K562 (cell line): ENCODE data around the gene CH25H. TPM values are rescaled to one million over a fixed set of nuclear protein-coding genes. Genes with fewer than 3 reads are reported as not detected.
"Not testable (repeated sequence)": the region's sequence is repeated elsewhere in the genome, so short reads cannot be mapped to it uniquely, and the experiment has no call there.

ENCODE experiments used
- ATAC-seq: fragments of 200-7000 bp; cut with Tn5 transposase; 3 replicates; pipeline ENCODE4 v1.9.1; 2020; ENCODE audit warnings: moderate library complexity
- BruUV-seq: library from RNA; stranded (reverse); fragments of 400-500 nt; replicated peaks from 2 replicates; lab custom pipeline; 2021; lab: Mats Ljungman, UMichigan
- CTCF ChIA-PET: fragments of 300-600 bp; formaldehyde crosslinking; extraction: SDS; loops from one replicate; lab custom pipeline; 2021; ENCODE audit warnings: low intra/inter-chr PET ratio; lab: Yijun Ruan, JAX
- POLR2A ChIA-PET: fragments of 300-600, 350-650 bp; sonication (Branson Sonifier 250); formaldehyde crosslinking; extraction: SDS; loops from one replicate; lab custom pipeline; 2021; ENCODE audit warnings: antibody characterized with exemption, inconsistent platforms; lab: Yijun Ruan, JAX
- DNase-seq, 4 experiments: peaks; one replicate each; pipeline versions ENCODE4 v3.0.0 to v3.0.0-alpha.2; 2011 to 2018; ENCODE audit warnings: low spot score in 3 of 4, mixed read lengths in 3 of 4; ENCODE audit errors: extremely low read depth in 1 of 4
- FAIRE-seq: peaks from 2 replicates; lab custom pipeline; 2011; peaks lifted over from hg19 to GRCh38; lab: Jason Lieb, UNC
- H2AFZ ChIP-seq: 2 replicates; pipeline ENCODE4 v1.6.0; 2011; ENCODE audit warnings: low read depth, low read length, control low read depth, inconsistent platforms
- H3K27ac ChIP-seq: fragments of 200-600 bp; 3 replicates; pipeline ENCODE4 v1.8.0; 2011; ENCODE audit warnings: low read depth, mild to moderate bottlenecking, control low read depth, inconsistent platforms, low read length, moderate library complexity, mixed read lengths; ENCODE audit errors: extremely low read depth
- H3K27me3 ChIP-seq, 2 experiments: fragments of 300-600 bp in 1 of 2; 2 replicates in 1 of 2; 3 replicates in 1 of 2; pipeline versions ENCODE4 v1.6.0 to v1.8.0; 2011; ENCODE audit warnings: inconsistent platforms in 2 of 2, low read length in 2 of 2, mild to moderate bottlenecking in 1 of 2, mixed read lengths in 1 of 2, moderate library complexity in 1 of 2; ENCODE audit not compliant: control insufficient read depth in 2 of 2, insufficient read depth in 2 of 2
- H3K36me3 ChIP-seq: fragments of 300-600 bp; 3 replicates; pipeline ENCODE4 v1.8.0; 2011; ENCODE audit warnings: mild to moderate bottlenecking, low read length, inconsistent platforms; ENCODE audit not compliant: control insufficient read depth, insufficient read depth
- H3K4me1 ChIP-seq, 2 experiments: fragments of 200-600 bp in 1 of 2; replicated peaks in 1 of 2; 2 replicates in 1 of 2; 3 replicates in 1 of 2; pipeline versions ENCODE4 v1.5.1 to v1.8.0; 2011; ENCODE audit warnings: inconsistent platforms in 2 of 2, low read length in 2 of 2, mild to moderate bottlenecking in 1 of 2, mixed read lengths in 1 of 2, moderate library complexity in 1 of 2; ENCODE audit not compliant: control insufficient read depth in 2 of 2, insufficient read depth in 2 of 2
- H3K4me2 ChIP-seq: 2 replicates; pipeline ENCODE4 v1.6.1; 2011; ENCODE audit warnings: low read length, control low read depth, inconsistent platforms, mixed read lengths; ENCODE audit not compliant: insufficient read depth
- H3K4me3 ChIP-seq: fragments of 200-600 bp; sonication (generic), shearing (Covaris generic); 2 replicates; pipeline ENCODE4 v1.5.1; 2016; ENCODE audit warnings: control low read depth, inconsistent platforms
- H3K79me2 ChIP-seq: fragments of 200-600 bp; 3 replicates; pipeline ENCODE4 v1.8.0; 2011; ENCODE audit warnings: low read length, inconsistent platforms; ENCODE audit not compliant: control insufficient read depth, insufficient read depth
- H3K9ac ChIP-seq, 2 experiments: 2 replicates each; pipeline versions ENCODE4 v1.6.0 to v1.6.1; 2011; ENCODE audit warnings: low read depth in 2 of 2, low read length in 2 of 2, control low read depth in 1 of 2, inconsistent platforms in 1 of 2, mild to moderate bottlenecking in 1 of 2, mixed read lengths in 1 of 2; ENCODE audit not compliant: insufficient read depth in 1 of 2
- H3K9me1 ChIP-seq: one replicate; pipeline ENCODE4 v1.6.0; 2011; ENCODE audit warnings: inconsistent platforms, mild to moderate bottlenecking, low read length, moderate library complexity; ENCODE audit not compliant: control insufficient read depth, insufficient read depth
- H3K9me3 ChIP-seq: replicated peaks from 2 replicates; pipeline ENCODE4 v1.5.1; 2011; ENCODE audit warnings: low read depth, low read length, inconsistent platforms; ENCODE audit not compliant: control insufficient read depth, insufficient read depth
- H4K20me1 ChIP-seq: replicated peaks from 2 replicates; pipeline ENCODE4 v1.6.1; 2011; ENCODE audit warnings: low read length, inconsistent platforms, mixed read lengths; ENCODE audit not compliant: control insufficient read depth, insufficient read depth
- SMC3 ChIP-seq: conservative IDR thresholded peaks from 2 replicates; pipeline ENCODE4 v1.6.1; 2011; ENCODE audit warnings: low read depth, low read length, improper control_type of control experiment; ENCODE audit not compliant: insufficient read depth
- WGBS: fragments of 100-300 bp; shearing (Covaris generic); methylation state at CpG from one replicate; pipeline ENCODE4 v1.1.6; 2016; ENCODE audit warnings: low coverage, mixed read lengths; ENCODE audit not compliant: insufficient coverage; ENCODE audit errors: missing lambda C conversion rate; 5-methylcytosine and 5-hydroxymethylcytosine counted together
- in situ Hi-C: fragments of 300-500 bp; cut with MboI; formaldehyde crosslinking; loops from 4 replicates; pipeline ENCODE4 v1.15.0; 2018; ENCODE audit warnings: inconsistent platforms, mixed read lengths
- intact Hi-C: fragments of 100-400 bp; cut with micrococcal nuclease; formaldehyde crosslinking; loops from 2 replicates; pipeline ENCODE4 v1.14.2; 2022
- polyA plus RNA-seq, 8 experiments: library from polyadenylated mRNA; depleted of rRNA in 4 of 8; stranded (reverse) in 5 of 8; unstranded in 3 of 8; fragments of >200 nt; fragmentation: Nextera tagmentation in 2 of 8; fragmentation: Illumina TruSeq in 1 of 8; extraction: Ambion mirVana in 2 of 8; extraction: Trizol in 1 of 8; gene quantifications; 2 replicates each; pipeline versions ENCODE4 v1.2.1 to v1.2.3, GENCODE V29; 2011 to 2014; ENCODE audit warnings: inconsistent platforms in 1 of 8, missing spikeins in 1 of 8
- total RNA-seq, 7 experiments: library from RNA; depleted of rRNA in 6 of 7; stranded (reverse); fragments of >200 nt in 6 of 7; fragmentation: Illumina TruSeq in 2 of 7; extraction: Trizol in 2 of 7; gene quantifications; 2 replicates each; pipeline versions ENCODE4 v1.2.1 to v1.2.3, GENCODE V29; 2011 to 2021; ENCODE audit warnings: low replicate concordance in 1 of 7
- TF ChIP-seq, protein P1 (sequence below): sonication (generic); formaldehyde crosslinking; IDR thresholded peaks from 2 replicates; pipeline ENCODE4 v1.8.0; 2022; ENCODE audit warnings: mild to moderate bottlenecking, missing genetic modification reagents
- TF ChIP-seq, protein P2 (sequence below), 2 experiments: fragments of 450-650 bp; IDR thresholded peaks; 2 replicates each; pipeline ENCODE4 v1.6.1; 2016

CH25H gene
- total and polyA plus RNA-seq, 9 of the 15 experiments (the other 6 are each of a cell fraction or from before 2014, with no cell fraction given) = not detected

DNA sequence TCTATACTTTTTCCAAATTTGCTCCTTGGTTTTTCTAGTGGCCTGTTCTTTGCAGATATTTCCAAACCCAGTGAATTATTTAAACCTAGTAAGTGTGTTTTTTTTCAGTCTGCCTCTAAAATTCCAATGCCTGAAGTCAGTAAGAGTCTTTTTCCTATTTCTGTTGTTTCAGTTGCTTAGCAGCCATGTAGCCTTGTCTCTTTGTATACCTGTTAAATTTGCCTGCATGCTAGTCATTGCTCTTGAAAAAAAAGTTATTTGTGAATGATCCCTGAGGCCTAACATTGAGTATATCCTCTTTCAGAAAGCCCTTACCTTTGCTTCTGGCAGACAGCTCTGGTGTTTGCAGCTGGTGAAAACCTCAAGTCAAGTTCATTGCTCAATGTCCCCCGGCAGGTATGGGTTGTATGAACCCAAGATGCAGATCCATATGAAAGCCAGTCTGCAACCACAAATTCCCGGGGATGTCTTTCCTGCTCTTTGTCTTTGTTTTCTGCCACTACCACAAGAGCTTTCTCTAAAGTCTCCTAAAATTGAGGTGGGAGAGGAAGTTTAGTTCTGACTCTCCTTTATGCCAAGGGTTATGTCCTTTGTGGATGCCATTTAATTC is 35.7 kb downstream of the CH25H start (continued):
- TF ChIP-seq, protein P1, sequence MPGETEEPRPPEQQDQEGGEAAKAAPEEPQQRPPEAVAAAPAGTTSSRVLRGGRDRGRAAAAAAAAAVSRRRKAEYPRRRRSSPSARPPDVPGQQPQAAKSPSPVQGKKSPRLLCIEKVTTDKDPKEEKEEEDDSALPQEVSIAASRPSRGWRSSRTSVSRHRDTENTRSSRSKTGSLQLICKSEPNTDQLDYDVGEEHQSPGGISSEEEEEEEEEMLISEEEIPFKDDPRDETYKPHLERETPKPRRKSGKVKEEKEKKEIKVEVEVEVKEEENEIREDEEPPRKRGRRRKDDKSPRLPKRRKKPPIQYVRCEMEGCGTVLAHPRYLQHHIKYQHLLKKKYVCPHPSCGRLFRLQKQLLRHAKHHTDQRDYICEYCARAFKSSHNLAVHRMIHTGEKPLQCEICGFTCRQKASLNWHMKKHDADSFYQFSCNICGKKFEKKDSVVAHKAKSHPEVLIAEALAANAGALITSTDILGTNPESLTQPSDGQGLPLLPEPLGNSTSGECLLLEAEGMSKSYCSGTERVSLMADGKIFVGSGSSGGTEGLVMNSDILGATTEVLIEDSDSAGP (CRISPR knock-in tag) = no peak
- TF ChIP-seq SMC3 = no peak
- TF ChIP-seq, protein P2, sequence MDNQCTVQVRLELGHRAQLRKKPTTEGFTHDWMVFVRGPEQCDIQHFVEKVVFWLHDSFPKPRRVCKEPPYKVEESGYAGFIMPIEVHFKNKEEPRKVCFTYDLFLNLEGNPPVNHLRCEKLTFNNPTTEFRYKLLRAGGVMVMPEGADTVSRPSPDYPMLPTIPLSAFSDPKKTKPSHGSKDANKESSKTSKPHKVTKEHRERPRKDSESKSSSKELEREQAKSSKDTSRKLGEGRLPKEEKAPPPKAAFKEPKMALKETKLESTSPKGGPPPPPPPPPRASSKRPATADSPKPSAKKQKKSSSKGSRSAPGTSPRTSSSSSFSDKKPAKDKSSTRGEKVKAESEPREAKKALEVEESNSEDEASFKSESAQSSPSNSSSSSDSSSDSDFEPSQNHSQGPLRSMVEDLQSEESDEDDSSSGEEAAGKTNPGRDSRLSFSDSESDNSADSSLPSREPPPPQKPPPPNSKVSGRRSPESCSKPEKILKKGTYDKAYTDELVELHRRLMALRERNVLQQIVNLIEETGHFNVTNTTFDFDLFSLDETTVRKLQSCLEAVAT (IDR thresholded peaks at IDR 0.05) = no peak

DNA sequence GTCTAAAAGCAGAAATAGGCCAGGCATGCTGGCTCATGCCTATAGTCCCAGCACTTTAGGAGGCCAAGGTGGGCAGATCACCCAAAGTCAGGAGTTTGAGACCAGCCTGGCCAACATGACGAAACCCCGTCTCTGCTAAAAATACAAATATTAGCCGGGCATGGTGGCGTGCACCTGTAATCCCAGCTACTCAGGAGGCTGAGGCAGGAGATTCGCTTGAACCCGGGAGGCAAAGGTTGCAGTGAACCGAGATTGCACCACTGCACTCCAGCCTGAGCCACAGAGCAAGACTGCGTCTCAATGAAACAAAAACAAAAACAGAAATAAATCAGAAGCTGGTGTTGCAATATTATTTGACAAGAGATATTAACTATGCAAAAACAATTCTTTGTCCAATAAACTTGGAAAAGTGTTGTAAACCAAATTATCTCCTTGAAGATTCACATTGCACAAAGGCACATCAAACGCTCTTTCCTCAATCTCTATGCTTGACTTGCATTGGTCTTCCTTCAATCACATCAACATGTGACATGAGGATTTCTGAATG is 38.7 kb downstream of the CH25H start:
- 0% methylated on average over 4 of the region's 9 CpGs for WGBS
- not testable (repeated sequence) for H4K20me1 ChIP-seq, FAIRE-seq

More for the DNA sequence above, 38.7 kb downstream of the CH25H start:
- H3K79me2 ChIP-seq, H2AFZ ChIP-seq, BruUV-seq, H3K4me1 ChIP-seq, in situ Hi-C loops, H3K9me1 ChIP-seq, ATAC-seq, H3K9ac ChIP-seq, H3K9me3 ChIP-seq, H3K27me3 ChIP-seq, DNase-seq, POLR2A ChIA-PET, H3K4me3 ChIP-seq, H3K36me3 ChIP-seq, H3K4me2 ChIP-seq, intact Hi-C loops, H3K27ac ChIP-seq, CTCF ChIA-PET: not testable (repeated sequence)
